ENCODE data around the gene RAG1. TPM values are rescaled to one million over a fixed set of nuclear protein-coding genes. Genes with fewer than 3 reads are reported as not detected.
A peak's percentile ranks its signal among the peaks of the same experiment; 100 is the strongest.

RAG1 gene
- polyA plus RNA-seq, 1 of the 3 experiments (the other 2 are of a cell fraction): 0.08 TPM

DNA sequence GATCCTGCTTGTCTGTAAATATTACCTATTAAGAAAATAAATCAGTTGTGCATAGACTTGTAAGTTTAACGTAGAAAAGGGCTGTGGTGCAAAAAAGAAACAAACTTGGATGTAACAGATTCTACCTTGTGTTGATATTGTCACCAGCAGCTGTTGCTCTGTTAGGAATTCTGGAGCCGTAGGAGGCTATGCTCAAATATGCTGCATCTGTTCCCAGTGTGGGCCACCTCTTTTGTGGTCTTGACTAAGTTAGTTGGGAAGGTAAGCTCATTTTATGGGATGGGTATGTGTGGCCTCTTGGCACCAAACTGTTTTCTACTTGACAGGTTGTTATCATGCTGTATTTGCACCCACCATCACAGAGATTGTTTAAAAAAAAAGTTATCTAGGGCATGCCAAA, 59.7 kb downstream of the RAG1 start (continued):
- TF ChIP-seq, protein P1, sequence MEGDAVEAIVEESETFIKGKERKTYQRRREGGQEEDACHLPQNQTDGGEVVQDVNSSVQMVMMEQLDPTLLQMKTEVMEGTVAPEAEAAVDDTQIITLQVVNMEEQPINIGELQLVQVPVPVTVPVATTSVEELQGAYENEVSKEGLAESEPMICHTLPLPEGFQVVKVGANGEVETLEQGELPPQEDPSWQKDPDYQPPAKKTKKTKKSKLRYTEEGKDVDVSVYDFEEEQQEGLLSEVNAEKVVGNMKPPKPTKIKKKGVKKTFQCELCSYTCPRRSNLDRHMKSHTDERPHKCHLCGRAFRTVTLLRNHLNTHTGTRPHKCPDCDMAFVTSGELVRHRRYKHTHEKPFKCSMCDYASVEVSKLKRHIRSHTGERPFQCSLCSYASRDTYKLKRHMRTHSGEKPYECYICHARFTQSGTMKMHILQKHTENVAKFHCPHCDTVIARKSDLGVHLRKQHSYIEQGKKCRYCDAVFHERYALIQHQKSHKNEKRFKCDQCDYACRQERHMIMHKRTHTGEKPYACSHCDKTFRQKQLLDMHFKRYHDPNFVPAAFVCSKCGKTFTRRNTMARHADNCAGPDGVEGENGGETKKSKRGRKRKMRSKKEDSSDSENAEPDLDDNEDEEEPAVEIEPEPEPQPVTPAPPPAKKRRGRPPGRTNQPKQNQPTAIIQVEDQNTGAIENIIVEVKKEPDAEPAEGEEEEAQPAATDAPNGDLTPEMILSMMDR (IDR thresholded peaks at IDR 0.05): no peak
- TF ChIP-seq NRF1 (IDR thresholded peaks at IDR 0.05; ENCODE audit: low read depth, low read length): no peak

DNA sequence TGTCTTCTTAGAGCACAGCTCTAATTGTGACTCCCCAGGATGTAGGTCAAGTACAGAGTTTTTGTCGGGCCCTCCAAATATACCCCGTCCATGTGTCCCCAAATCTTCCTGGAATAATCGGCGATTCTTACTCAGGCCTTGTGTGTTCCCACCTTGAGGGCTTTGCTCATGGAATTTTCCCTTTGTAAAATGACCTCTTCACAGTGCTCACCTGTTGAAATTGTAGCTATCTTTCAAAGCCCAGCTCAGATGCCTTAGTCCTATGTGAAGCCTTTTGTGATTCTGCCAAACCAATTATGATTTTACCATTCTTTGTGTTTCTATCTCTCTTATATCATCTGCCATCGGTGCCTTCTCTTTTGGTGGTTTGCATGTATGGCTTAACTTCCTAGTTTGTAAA, 60.3 kb downstream of the RAG1 start:
- Histone ChIP-seq H3K27ac (ENCODE audit: low read depth in 2 of 2, low read length in 1 of 2) (peak overlapping the region in 1 of 2 experiments; percentile 99; a peak in 2 of 4 replicates), H3K4me2 (no peak overlapping the region), H3K9me2 (no peaks in the 10 kb centered on the region), H3K79me2 (ENCODE audit: insufficient read depth) (no peaks in the 10 kb centered on the region), H2AFZ (ENCODE audit: low read depth) (no peak overlapping the region), H3K9me3 (no peaks in the 10 kb centered on the region), H3K4me1 (ENCODE audit: control insufficient read depth in 1 of 2, insufficient read depth in 2 of 2, low read depth in 1 of 2, low read length in 1 of 2) (peaks cover 0 to 44% of the 10 kb centered on the region in 2 experiments; a peak in 2 of 4 replicates), H4K20me1 (ENCODE audit: insufficient read depth) (no peaks in the 10 kb centered on the region), H3K36me3 (replicated peaks in 1 of 2; ENCODE audit: control insufficient read depth in 1 of 2, insufficient read depth in 2 of 2, low read length in 1 of 2) (peaks cover 0 to 2% of the 10 kb centered on the region in 2 experiments), H3K9ac (no peak overlapping the region), H3K27me3 (ENCODE audit: insufficient read depth) (no peaks in the 10 kb centered on the region), H3F3A (replicated peaks; ENCODE audit: insufficient read depth) (no peaks in the 10 kb centered on the region), H3K4me3 (ENCODE audit: low read depth in 2 of 2, low read length in 1 of 2) (no peak overlapping the region)
- CTCF ChIA-PET: interaction anchor here (0.9 to 4.6 kb wide), 15 partner anchors 8 to 135 kb away, joined by 3 to 49 read pairs (median 4); no protein-coding TSS in a partner anchor
- no peak for DNase-seq
- POLR2A ChIA-PET: interaction anchor here (1.1 to 2.0 kb wide), 2 partner anchors 9 to 64 kb away, joined by 4 to 16 read pairs; no protein-coding TSS in a partner anchor
- WGBS (ENCODE audit: low lambda C conversion rate): 77% methylated on average over 5 of the region's 5 CpGs
- TF ChIP-seq SMC3 (IDR thresholded peaks at IDR 0.05; ENCODE audit: low read depth, low read length) (no peak), TCF12 (IDR thresholded peaks at IDR 0.05) (no peak), RXRA (IDR thresholded peaks at IDR 0.05; ENCODE audit: borderline replicate concordance, low read depth) (no peak), GATA2 (CRISPR knock-in tag; IDR thresholded peaks at IDR 0.05) (no peak), MXI1 (IDR thresholded peaks at IDR 0.05; ENCODE audit: low read depth, low read length) (no peak), FOXM1 (IDR thresholded peaks at IDR 0.05; ENCODE audit: low read depth) (no peak), POLR2AphosphoS5 (IDR thresholded peaks at IDR 0.05; ENCODE audit: low read depth, low read length) (no peak)
- TF ChIP-seq, protein P2, sequence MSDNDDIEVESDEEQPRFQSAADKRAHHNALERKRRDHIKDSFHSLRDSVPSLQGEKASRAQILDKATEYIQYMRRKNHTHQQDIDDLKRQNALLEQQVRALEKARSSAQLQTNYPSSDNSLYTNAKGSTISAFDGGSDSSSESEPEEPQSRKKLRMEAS (IDR thresholded peaks at IDR 0.05; ENCODE audit: low read depth): no peak
- TF ChIP-seq, protein P3, sequence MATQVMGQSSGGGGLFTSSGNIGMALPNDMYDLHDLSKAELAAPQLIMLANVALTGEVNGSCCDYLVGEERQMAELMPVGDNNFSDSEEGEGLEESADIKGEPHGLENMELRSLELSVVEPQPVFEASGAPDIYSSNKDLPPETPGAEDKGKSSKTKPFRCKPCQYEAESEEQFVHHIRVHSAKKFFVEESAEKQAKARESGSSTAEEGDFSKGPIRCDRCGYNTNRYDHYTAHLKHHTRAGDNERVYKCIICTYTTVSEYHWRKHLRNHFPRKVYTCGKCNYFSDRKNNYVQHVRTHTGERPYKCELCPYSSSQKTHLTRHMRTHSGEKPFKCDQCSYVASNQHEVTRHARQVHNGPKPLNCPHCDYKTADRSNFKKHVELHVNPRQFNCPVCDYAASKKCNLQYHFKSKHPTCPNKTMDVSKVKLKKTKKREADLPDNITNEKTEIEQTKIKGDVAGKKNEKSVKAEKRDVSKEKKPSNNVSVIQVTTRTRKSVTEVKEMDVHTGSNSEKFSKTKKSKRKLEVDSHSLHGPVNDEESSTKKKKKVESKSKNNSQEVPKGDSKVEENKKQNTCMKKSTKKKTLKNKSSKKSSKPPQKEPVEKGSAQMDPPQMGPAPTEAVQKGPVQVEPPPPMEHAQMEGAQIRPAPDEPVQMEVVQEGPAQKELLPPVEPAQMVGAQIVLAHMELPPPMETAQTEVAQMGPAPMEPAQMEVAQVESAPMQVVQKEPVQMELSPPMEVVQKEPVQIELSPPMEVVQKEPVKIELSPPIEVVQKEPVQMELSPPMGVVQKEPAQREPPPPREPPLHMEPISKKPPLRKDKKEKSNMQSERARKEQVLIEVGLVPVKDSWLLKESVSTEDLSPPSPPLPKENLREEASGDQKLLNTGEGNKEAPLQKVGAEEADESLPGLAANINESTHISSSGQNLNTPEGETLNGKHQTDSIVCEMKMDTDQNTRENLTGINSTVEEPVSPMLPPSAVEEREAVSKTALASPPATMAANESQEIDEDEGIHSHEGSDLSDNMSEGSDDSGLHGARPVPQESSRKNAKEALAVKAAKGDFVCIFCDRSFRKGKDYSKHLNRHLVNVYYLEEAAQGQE (IDR thresholded peaks at IDR 0.05; ENCODE audit: low read depth, low read length): no peak

Measured in SK-N-SH (cell line).